ENCODE data around the gene SPEM2.
A peak's percentile ranks its signal among the peaks of the same experiment; 100 is the strongest.

Gene SPEM2

DNA sequence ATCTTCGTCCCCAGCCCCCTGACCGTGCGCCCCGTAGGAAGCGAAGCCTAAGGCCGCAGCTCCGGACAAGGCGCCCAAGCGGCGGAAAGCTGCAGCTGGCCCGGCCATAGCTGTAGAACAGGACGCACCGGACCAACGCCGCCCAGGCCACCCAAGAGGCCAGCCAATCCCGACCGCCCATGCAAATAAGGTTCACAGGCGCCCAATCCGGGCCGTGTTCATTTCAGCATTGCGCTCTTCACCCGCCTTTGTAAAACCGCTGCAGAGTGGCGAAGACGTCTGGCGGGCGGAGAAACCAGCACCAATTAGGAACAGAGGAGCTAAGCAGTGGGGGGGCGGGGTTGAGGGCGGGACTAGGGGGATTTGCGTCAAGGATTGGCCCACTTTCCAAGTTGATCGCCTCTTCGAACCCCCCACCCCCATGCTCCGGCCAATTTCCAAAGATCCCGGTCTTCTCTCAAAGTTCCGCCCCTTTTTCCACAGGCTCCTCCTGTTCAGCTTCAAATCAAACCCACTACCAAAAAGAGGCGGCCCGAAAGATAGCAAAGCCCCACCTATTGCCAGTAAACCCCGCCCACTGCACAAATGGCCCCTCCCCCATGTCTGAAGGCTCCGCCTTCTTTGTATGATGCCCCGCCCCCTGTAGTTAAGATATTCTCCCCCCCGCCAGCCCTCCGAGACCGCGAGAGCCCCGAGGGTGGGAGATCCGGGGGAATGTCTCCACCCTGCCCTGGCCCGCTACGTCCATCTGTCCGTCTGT lies 21.3 kb upstream of the SPEM2 start, which contains the start of gene TMEM256:
TMEM256 (minus strand) TSS at position 121 of the 760 bp plus-strand sequence; CDS start at position 108, 13 bp downstream.
- DNase-seq (ENCODE audit: low read depth, low spot score), result peak; percentile 91

DNA sequence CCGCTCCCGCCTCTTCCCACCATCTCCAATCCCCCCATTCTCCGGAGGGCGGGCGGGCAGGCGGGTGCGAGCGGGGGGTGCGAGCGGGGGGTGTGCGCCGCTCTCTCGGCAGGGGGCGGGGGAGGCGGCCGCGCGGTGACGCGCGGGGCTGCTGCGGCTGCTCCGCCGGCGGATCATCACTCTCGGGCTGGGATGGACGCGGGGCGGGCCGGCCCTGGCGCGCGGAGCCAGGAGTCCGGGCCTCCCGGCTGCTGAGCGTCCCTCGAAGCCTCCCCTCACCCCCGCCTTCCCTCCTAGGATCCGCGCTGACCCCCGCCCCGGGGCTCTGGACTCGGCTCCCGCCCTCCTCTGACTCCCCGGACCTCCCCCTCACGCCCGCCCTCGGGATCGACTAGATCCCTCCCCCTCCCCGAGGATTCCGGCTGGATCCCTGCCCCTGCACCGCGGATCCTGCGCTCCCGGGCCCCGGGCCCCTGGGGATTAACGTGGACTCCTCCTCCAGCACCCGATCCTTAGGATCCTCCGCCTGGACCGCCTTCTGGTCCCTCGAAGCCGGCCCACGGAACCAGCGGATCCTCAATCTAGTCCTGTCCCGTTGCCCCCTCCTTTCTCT lies 20.6 kb upstream of the SPEM2 start:
- DNase-seq (ENCODE audit: low read depth, low spot score), result peak; percentile 34

DNA sequence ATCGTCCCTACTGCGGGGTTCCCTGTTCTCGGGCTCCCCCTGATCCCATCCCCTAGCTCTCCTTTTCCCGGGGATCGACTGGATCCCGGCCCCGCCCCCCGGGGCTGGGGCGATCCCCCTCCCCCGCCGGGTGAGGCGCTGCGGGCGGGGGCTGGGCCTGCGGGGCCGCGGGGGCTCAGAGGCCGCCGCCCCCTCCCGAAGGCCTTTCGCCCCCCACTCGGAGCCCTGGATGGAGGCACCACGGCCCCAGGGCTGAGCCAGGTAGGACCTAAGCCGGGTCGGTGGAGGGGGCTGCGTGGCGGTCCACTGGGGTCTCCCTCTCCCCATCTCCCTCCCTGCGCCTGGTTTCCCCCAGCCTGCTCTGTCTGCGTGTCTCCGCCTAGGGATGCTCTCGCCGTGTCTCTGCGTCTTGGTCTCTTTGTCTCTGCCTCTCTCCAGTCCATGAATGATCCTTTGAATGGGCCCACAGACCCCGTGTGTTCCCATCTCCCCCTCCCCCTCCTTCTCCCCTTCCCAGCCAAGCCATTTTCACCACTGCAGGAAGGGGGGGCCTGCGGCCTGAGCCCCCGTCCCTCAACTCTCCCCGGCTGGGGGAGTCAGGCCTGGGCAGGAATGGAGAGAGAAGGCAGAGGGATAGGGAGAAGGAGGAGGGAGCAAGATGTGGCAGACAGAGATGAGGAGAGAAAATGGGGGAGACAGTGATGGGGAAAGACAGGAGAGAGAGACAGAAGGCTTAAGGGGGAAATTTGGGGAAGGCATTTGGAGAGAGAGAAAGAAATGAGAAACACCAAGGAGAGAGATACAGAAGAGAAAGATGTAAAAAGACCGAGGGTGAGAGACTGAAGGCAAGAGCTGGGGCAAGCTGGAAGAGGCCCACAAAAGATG lies 19.8 kb upstream of the SPEM2 start:
- no peak for DNase-seq (ENCODE audit: low read depth, low spot score)

DNA sequence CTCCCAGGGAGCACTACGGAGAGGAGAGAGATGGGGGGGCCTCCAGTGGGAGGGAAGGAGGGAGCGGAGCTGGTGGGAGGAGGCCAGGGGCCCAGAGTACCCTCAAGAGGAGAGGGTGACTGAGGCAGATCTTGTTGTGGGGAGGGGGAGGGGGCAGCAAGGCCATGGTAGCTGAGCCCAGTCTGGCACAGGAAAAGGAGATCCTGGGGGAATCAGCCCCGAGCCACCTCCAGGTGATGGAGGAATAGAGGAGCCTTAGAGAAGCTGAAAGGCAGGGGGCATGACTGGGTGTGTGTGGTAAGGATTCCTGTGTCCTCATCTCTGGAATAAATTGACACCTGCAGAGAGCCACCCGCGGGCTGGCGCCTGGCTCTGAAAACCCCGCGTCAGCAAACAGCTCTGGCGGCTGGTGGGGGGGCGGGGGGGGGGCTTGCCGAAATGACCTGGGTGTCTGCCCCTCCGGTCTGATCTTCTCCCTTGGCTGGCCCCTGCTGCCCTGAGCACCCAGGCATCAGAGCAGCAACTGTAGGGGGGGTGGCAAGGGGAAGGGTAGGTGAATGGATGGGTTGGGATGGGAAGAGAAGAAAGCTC lies 19.1 kb upstream of the SPEM2 start:
- no peak for DNase-seq (ENCODE audit: low read depth, low spot score)

DNA sequence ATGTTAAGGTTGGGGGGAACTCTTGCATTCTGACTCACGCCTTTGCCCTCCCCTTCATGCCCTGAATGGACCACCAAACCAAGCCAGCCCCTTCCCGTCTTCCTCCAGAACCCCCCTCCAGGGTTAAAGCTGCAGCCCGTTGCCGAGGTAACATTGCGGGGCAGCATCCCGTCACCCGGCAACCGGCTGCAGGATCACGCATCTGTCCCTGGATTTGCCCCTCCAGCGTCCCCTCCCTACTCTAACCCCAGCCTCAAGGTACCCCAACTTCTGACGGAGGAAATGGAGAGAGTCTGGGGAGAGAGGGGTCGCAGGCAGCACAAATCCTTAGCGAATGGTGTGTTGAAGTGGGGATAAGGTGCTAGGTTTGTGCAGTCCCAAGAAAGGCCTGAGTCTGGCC lies 18.3 kb upstream of the SPEM2 start:
- no peak for DNase-seq (ENCODE audit: low read depth, low spot score)

DNA sequence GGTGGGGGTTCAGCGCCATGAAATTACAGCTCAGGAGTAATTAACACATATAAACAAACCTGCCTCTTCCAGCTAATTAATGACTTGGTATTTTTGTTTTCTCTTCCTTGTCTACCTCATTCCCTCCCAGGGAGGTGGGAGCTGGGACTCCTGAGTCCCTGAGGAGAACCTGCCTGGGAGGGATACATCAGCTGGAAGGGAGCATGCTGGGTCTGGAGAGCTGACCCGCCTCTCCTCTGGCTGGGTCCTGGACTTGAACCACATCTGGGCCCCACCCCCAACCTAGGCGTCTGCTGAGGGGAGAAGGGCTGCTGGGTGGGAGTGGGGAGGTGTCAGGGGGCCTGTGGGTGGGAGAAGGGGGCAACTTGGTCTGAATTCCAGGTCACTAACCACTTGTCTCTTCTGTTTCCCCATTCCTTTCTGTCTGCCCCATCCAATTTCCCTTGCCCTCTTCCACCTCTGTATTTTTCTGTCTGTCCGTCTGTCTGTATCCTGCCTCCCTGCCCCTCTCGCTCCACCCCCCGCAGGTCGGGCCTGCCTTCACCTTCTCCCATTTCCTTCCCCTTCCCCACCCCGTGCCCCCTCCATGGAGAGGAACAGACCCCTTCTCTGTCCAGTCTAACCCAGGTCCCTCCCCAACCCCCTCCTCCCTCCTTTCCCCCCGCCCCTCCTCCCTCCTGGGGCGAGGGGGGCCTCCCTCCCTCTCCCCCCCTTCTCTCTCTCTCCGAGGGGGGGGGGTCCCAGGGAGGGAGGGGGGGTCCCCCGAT lies 17.7 kb upstream of the SPEM2 start, which contains the start of gene NLGN2:
NLGN2 (plus strand) TSS at position 361 of the 767 bp plus-strand sequence. CDS start 411 bp downstream, outside the sequence.
- no peak for DNase-seq (ENCODE audit: low read depth, low spot score)

DNA sequence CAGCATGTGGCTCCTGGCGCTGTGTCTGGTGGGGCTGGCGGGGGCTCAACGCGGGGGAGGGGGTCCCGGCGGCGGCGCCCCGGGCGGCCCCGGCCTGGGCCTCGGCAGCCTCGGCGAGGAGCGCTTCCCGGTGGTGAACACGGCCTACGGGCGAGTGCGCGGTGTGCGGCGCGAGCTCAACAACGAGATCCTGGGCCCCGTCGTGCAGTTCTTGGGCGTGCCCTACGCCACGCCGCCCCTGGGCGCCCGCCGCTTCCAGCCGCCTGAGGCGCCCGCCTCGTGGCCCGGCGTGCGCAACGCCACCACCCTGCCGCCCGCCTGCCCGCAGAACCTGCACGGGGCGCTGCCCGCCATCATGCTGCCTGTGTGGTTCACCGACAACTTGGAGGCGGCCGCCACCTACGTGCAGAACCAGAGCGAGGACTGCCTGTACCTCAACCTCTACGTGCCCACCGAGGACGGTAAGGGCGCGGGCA lies 17.1 kb upstream of the SPEM2 start:
- DNase-seq (ENCODE audit: low read depth, low spot score), result no peak

DNA sequence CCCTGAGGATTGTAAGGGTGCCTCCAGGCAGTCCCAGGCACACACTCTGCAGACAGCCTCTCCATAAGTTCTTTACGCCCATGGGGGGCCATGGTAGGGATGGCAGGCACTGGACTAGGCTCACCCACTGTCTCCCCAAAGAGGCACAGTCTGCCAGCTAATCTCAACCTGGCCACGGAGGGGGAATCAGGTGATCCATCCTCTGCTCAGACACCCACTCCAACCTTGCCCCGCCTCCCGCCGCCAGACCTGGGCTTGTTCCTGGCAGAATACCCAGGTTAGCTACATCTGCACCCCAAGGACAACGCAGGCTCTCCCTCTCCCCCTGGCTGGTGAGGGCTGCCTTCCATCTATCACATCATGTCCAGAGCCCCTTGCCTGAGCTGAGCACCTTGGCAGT lies 16.6 kb upstream of the SPEM2 start:
- no peak for DNase-seq (ENCODE audit: low read depth, low spot score)

DNA sequence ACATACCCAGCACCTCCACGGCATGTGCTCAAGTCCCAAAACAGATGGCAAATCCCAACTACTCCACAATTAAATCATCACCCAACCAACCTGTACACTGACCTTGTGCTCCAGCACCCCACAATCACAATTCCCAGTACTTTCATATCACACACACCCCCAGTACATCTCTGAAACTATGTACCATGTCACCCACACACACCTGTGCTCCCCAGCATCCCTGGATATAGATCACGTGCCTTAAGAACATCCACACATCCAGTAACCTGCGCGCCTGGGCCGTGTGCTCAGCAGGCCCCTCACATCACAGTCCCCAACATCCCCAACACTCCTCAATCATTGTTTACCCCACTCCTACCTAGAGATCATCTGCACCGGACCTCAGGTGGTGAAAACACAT lies 15.7 kb upstream of the SPEM2 start:
- DNase-seq (ENCODE audit: low read depth, low spot score), result no peak

DNA sequence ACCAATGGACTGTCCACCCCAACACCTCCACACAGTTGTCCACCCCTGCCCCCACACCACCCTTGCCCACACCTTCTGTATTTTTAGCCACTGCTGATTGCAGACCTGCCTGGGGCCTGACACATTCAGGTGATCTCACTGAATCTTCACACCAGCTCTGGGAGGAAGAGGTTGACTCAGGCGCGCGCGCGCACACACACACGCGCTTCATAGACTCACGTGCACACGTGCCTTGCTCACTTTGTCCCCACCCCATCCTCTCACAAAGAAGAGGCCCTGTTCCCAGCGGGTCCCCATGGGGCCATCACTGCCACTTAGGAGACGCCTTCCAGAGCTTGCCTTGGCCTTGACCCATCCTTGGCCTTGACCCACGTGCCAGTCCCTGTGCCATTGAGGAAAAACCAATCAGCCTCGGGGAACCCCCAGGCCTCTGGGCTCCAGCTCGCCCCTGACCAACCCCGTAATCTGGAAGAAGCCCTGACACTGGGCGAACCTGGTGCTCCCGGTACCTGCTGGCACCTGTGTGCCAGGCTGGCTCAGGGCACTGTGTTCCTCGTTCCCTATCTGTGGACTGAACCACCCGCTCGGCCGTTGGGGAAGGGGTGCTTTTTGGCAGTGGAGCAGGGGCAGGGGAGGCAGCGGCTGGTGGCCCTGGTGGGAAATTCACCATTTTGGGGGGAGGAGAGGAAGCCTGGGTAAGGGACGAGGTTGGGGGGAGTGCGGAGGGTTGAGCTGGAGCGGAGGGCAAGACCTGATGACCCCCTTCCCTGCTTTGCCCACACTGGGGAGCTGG lies 14.6 kb upstream of the SPEM2 start:
- no peak for DNase-seq (ENCODE audit: low read depth, low spot score)

DNA sequence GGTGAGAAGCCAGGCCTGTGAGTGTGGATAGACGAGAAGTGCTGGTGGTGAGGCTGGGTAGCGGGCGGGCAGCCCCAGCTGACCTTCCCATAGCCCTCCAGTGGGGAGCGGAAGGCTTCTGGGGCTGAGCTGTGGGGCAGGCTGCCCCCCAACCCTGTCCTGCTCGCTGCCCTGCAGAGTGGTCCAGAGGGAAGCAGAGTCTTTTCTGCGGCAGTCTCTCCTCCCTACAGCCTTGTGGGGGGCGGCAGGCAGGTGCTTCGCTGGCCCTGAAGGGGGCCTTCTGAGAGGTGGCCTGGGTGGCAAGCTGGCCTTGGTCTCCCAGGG lies 14.0 kb upstream of the SPEM2 start:
- DNase-seq (ENCODE audit: low read depth, low spot score), result no peak

DNA sequence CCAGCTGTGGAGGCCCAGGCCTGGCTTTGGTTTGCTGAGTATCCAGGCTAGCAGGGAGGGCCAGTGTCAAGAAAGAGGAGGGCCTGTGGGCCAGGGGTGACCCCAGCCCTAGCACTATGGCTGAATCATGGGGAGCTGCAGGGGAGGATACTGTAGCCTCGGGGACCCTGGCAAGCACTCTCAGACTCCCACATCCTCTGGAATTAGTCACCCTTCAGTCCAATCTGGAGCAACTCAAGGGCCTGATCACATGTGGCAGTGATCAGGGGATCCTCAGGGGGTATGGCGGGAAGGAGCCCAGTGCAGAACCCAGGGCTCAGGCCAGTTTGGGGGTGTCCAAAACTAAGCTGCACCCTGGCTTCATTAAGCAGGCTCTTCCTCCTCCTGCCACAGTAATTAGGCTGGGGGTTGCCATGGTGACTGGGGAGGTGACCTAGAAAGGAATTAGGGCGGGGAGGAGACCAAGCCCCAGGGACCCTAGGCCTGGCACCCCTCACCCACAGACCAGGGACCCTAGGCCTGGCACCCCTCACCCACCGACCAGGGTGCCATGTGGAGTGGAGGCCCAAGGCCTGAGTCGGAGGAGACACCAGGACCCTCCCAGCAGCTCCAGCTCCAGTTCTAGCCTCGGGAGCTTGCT lies 11.9 kb upstream of the SPEM2 start:
- DNase-seq (ENCODE audit: low read depth, low spot score), result no peak

DNA sequence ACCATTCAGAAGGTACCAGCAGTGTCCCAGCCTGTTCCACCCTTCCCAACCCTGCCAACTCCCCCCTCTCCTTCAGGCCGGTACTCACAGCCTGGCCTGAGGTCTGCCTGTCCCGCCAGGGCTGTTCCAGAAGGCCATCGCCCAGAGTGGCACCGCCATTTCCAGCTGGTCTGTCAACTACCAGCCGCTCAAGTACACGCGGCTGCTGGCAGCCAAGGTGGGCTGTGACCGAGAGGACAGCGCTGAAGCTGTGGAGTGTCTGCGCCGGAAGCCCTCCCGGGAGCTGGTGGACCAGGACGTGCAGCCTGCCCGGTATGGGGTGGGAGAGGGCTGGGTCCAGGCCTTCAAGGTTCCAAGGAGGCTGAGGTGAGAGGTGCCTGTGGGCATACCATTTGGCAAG lies 10.6 kb upstream of the SPEM2 start:
- DNase-seq (ENCODE audit: low read depth, low spot score), result no peak

DNA sequence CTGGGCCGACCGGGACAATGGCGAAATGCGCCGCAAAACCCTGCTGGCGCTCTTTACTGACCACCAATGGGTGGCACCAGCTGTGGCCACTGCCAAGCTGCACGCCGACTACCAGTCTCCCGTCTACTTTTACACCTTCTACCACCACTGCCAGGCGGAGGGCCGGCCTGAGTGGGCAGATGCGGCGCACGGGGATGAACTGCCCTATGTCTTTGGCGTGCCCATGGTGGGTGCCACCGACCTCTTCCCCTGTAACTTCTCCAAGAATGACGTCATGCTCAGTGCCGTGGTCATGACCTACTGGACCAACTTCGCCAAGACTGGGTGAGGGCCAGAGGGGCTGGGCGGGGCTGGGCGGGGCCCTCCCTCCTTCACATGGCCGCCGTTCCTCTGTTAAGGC lies 9.6 kb upstream of the SPEM2 start:
- no peak for DNase-seq (ENCODE audit: low read depth, low spot score)

DNA sequence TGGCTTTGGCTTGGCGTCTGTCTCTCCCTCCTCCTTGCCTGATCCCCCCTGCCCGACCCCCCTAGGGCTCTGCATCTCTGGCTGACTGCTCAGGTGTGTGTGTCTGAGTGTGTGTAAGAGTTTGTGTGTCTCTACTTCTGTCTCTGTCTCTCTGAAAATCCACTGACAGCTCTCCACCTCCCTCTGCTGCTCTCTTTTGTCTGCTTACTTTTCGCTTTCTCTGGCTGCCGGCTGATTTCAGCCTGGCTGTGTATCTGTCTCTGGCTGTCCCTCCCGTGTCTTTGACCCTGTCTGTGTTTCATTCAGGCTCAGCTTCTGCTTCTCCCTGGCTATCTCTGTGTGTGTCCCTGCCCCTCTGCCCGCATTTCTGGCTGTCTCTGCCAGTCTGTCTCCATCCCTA lies 9.1 kb upstream of the SPEM2 start:
- DNase-seq (ENCODE audit: low read depth, low spot score), result no peak

DNA sequence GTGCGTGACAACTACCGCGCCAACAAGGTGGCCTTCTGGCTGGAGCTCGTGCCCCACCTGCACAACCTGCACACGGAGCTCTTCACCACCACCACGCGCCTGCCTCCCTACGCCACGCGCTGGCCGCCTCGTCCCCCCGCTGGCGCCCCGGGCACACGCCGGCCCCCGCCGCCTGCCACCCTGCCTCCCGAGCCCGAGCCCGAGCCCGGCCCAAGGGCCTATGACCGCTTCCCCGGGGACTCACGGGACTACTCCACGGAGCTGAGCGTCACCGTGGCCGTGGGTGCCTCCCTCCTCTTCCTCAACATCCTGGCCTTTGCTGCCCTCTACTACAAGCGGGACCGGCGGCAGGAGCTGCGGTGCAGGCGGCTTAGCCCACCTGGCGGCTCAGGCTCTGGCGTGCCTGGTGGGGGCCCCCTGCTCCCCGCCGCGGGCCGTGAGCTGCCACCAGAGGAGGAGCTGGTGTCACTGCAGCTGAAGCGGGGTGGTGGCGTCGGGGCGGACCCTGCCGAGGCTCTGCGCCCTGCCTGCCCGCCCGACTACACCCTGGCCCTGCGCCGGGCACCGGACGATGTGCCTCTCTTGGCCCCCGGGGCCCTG lies 8.3 kb upstream of the SPEM2 start:
- DNase-seq (ENCODE audit: low read depth, low spot score), result no peak

DNA sequence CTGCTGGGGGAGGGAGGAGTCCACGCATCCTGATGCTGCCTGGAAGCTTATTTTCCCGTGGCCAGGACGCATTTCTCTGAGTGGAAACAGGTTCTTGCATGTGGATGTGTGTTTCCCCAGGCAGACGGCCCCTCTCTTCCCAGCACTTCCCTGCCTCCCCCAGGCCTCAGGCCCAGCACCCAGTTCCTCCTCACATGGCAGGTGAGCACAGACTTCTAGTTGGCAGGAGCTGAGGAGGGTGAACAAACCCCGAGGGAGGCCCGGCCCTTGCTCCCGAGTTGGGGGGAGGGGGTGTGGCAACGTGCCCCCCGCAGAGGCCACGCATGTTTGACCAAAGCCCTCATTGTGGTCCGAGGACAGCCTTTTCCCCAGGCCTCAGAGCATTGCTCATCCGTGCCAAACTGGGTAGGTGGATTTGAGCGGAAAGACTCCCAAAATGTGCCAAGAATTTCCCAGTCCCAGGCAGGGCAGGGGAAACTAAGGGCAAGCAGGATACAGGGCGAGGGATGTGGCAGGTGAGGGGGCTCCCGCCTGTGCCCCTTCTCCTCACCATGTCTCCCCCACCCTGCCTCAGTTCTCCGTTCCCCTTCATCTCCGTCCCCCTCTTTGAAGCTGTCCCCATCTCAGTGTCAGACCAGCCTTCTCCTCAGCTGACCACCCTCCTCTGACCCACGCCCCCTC lies 6.8 kb upstream of the SPEM2 start:
- no peak for DNase-seq (ENCODE audit: low read depth, low spot score)

DNA sequence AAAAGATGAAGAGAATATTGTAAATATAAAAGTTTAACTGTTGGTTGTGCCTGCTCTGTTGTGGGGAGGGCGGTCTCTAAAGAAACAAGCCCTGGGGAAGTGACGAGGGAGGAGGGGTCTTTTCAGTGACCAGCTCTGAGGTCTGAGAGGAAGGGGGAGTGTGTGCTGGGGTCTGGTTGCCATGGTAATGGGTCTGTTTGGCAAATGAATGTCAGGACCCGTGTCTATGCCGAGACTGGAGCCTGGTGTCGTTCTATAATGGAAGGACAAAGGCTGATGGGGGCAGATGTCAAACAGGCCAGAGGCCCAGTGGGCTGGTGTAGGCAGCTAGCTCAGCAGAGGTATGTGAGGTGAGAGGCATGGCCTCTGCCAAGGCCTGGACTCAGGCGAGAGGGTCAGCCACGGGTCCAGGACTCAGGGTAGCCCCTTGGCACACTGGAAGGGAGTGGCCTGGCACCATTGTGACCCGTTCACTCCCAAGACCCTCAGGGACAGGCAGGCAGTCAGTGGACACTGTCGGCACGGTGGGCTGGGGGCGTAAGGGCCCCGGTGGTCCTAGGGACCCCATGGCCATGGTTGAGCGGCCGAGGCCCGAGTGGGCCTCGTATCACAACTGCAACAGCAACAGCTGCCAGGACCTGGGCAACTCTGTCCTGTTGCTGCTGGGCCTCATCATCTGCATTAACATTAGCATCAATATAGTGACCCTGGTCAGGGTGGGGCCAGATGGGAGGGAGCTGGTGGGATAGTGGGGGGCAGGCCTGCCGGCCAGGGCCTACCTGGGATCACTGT lies 5.4 kb upstream of the SPEM2 start, which contains the start of gene SPEM1:
SPEM1 (plus strand) TSS at position 506 of the 792 bp plus-strand sequence; CDS start at position 567, 61 bp downstream.
- no peak for DNase-seq (ENCODE audit: low read depth, low spot score)

Measured in activated CD4-positive, CD25-positive, alpha-beta regulatory T cell treated with anti-CD3 and anti-CD28 coated beads, Interleukin-2, amount 50 U/mL, for 16 hours (primary cell).